DMS114 treated with DMSO at 0.1 percent for 48 hours (cell line): ENCODE measurements around the gene GLI2.

Experiments used
- DNase-seq: peaks from one replicate; lab custom pipeline; 2025; ENCODE audit not compliant: unreplicated experiment; lab: John Stamatoyannopoulos, UW

The GLI2 gene

DNA sequence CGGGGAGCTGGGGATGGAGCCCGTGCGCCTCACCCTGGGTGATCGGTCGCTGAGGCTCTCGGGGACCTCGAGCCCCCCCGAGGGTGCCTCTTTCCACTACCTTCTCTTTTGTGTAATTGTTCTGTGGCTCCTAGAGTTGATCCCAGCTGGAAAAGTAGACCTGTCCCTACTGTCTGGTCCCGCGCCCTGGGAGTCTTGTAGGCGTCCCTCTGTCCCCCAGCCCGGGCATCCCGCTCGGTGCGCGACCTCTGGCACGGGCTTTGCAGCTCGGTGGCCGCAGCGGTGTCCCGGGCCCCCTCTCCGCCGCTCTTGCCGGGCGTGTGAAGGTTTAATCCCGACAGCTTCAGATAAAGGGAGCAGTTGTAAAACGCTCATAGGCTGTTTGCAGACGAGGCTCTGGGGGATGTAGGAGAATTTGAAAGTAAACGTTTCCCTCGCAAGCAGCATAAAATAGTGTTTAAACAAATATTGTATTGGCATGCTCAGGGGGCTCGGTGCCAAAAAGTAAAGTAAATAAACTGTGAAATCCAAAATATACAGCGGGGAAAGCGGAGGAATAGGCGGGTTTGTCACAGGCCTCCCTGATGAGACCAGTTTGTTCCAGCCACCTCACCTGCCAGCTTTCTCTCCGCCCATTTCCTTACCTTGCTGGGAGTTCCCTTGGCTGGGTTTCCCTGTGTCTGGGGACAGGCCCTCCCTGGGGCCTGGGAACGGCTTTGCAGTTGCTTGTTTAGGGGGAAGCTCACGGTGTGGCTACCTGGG is 1.9 kb downstream of the GLI2 start:
- no peak for DNase-seq

DNA sequence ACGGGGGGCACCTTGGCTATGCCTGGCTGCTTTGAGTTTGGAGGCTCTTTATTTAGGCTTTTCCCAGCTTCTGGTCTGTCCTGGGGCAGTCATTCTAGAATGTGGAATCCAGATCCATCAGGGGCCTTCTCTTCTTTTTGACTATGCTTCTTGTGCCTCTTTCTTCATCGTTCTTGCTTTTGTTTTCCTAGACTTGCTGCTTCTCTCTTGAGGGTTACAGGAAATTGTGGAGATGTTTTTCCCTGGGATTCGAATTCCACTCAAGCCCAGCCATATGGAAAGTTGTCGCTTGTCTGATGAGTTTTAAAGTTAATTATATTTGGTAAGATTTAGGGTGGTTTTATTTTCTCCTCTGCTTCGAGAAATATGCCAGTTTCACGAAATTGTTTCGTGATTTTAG is 2.4 kb downstream of the GLI2 start:
- no peak for DNase-seq

DNA sequence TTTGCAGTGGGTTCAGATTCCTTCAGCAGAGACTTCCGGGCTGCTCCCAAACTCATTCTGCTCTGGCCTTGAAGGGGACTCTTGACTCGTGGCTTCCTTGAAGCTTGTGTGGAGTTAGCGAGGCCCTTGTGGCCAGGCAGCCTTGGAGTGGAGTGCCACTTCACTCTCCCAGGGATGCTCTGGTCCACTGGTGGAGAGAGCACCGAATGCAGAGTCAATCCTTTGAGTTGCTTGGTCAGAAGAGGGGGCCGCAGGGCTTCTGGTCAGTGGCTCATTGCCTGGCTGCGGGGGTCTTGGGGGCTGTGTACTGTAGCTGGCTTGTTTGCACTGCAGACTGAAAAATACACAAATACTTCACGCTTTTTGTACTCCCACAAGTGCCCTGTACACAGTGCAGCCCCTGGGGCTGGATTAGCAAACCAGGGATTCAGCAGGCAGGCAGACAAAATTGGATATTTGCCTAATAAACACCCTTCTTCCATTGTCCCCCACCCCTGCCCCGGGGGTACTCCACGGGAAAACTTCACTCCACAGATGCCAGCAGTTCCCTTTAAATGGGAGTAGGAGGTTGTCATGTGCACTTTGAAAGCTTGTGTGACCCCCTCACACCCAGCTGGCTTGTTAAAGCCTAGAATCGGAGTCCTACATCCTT is 3.2 kb downstream of the GLI2 start:
- DNase-seq = no peak

DNA sequence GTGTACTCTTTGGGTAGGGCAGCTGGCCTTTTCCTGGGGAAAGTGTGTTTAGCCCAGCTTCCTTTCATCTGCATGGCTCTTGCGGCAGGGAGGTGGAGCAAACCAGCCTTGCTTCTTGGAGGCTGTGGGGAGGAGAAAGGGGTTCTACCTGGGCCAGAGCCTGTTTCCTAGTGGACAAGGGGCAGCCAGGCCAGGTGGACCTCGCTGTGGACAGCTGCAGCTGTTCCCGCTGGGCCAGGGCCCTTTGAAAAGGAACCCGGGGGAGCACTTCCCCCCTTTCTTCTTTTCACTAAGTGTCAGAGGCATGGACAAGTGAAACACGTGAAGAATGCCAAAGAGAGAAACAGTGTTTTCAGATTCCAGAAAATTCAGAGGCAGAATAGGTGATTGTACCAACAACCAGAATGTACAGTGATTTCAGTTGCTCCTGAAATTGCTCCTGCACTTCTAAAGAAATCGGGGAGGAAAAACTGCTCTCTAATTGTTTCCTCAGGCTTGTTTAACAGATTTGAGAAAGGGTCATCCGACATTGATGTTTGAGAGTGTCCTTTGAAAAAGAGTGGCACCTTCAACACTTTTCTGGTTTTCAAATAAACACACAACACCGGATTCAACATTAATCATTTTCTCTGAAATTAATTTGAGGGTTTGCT is 3.9 kb downstream of the GLI2 start:
- no peak for DNase-seq

DNA sequence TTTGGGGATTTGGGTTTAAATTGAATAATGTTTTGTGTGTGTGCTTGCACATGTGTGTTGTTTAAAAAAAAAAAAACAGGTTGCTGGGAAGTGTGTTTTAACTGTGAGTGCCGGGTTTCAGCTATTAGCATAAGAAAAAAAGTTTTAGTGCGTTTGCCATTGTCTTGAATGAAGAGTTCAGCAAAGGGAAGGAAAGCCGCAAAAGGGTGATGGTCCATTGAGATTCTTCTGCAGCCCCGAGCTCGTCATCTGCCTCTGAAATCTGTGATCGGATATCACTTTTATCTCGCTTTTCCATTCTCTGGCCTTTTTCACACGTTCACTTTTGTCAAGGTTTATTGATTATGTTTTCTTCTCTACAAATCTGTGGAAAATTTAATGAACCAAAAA is 4.7 kb downstream of the GLI2 start:
- DNase-seq = no peak

DNA sequence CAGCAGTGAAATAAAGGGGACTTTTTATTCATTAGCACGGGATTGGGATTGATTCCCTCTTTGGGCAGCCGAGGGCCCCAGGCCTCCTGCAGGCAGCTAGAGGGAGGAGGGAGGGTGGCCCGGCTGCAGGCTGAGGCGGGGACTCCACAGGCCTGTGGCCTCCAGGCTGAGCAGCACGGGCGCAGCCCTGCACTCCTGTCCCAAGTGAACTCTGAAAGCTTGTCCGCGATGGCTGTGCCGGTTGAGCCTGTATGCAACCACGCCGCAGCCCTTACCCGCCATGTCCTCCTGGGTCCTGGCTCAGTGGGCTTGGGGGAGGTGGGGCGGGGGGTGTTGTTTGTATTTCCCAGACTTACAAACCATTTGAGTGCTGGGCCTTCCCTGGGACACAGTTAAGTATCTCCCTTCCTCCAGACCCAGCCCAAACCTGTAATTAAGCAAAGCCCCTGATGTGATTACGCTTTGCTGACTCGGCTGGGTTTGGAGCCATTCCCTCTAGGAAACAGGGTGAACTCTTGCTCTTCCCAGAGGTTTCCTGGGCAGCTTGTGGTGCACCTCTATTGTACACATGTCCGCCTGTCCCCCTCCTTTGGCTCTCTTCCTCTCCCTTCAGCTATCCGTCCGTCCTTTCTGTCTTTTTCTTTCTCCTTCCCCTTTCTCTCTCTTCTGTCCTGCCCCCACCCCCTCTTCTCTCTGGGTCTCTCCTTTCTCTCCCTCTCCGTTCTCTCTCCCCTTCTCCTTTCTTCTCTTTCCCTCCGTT is 5.3 kb downstream of the GLI2 start:
- DNase-seq = no peak

DNA sequence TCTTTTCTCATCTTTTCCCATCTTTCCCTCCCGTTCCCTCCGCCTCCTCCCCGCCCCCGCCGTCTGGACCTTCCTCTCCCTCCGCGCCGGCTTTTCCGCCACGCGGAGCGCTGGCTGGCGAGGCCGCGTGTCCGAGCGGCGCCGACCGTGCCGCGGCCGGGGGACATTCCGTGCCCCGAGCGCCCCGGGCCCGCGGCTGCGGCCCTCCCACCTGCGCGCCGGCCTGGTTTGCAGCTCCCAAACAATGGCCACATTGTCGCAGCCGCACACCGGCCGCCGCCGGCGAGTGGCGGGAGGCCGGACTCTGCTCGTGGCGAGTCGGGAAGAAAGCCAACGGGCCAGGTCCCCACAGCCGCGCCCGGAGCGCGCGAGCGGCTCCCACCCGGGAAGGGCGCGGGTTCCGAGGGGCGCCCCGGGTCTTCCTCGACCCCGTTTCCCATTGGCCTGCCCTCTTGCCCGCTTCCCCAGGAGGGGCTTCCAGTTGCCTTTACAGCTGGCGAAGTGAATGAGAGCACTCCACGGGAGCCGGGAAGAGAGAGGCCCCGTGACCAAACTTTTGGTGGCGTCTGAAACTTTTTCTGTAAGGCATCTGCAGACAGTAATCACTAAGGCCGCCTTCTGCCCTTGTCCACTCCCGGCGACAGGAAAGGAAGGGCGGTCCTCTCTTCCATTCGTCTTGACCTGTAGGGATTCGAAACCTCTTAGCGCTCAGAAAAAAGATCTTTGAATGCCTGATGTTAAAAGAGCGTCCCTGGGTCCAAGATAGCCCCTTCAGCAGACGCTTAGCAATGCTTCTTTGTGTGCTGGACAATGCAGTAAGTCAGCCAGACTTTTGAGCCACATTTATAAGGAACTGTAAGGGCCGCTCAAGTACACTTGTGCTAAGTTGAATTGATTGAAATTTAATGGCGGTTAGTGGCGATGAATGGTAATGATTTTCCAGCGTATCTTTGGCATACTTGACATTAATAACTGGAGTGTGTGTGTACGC is 6.2 kb downstream of the GLI2 start:
- no peak for DNase-seq

DNA sequence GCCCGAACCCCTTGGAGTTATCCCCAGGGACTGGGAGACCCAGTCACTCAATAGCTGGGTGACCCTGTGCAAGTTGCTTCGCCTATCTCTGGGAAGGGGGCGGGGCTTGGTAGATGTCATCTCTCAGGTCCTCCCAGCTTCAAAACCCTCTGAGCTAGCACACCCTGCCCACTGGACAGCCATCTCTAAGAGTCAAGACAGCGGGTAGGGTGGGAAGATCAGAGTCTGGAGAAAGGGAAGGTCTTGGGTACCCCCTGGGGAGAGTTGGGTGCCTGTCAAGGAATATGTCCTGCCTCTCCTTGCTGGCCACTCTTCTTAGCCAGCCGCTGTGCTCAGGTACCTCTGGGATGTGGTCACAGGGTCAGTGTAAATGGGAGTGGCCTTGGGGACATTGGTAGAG is 8.0 kb downstream of the GLI2 start:
- DNase-seq = no peak

DNA sequence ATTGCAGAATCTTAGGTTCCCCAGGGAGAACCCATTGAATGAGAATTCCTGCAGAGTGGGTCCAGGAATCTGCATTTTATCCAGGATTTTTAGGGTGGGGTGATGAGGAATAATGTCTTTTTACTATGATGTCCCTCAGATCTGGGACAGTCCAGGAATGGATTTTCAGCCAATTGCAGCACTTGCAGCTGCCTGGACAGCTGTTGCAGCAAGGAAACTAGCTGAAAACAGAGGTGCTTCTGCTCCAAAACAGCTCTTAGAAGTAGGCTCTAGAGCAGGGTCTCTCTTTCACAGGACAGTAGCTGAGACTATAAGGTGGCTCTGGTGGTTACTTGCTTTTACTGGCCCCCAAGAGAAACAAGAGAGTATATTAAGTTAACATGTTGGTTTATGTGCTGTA is 9.1 kb downstream of the GLI2 start:
- DNase-seq = no peak

DNA sequence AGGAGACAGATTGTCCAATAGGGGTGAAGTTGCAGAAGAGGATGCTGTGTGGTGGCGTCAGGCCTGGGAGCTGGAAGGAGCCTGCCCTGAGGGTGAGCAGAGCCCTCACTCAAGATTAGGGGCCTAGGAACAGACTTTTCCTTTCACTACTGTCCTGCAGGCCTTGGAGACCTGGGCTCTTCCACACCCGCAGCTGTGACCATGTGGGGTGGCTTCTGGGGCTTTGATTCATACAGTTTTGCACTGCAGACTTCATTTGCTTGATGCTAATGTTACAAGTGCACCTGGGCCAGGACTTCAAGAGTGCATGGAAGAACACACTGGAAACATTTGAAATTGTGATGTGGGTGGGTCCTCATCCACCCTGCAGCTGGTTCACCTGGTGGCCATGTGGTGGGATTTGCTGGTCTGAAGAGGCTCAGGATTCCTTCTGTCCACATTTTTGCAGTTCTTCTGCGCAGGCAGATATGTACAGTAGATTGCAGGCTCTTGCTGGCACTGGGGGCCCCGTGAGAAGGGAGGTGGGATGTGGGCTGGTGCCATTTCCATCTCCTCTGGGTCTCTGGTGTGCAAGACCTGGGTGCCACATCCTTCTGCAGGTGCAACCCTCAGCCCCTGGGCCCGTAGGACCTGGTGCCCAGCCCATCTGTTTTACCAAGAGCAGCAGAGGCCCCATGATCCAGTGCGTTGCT is 9.9 kb downstream of the GLI2 start:
- DNase-seq = no peak

DNA sequence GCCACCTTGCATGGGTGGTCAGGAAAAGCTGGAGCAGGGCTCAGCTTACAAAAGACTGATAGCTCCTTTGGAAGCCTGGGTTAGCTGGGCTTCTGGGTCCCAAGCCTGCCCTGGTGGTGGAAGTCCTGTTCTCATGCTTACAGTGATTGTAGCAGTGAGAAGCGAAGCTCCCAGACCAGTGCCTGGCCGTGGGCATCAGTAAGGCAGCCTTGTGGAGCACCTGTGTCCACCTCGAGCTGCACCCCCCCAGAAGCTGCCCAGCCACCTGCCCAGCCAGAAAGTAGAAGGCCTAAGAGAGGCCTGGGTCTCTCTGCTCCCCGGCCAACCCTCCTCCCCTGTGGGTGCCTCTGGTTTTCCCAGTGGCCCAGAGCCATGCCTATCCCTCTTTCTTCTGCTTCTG is 10.5 kb downstream of the GLI2 start:
- no peak for DNase-seq

DNA sequence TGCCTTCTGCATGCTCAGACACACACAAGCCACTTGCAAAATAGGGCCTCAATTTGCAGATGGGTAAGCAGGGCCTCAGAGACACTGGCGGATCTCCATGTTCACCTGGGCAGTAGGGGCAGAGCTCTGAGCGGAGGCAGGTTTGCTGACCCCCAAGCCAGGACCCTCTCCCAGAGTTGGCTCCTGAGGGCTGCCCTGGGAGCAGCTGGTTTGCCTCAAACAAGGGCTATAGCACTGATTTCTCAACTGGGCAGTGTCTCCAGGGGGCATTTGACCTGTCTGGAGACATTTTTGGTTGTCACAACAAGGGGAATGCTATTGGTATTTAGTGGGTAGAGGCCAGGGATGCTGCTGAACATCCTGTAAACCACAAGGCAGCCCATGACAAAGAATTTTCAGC is 11.6 kb downstream of the GLI2 start:
- DNase-seq = no peak

DNA sequence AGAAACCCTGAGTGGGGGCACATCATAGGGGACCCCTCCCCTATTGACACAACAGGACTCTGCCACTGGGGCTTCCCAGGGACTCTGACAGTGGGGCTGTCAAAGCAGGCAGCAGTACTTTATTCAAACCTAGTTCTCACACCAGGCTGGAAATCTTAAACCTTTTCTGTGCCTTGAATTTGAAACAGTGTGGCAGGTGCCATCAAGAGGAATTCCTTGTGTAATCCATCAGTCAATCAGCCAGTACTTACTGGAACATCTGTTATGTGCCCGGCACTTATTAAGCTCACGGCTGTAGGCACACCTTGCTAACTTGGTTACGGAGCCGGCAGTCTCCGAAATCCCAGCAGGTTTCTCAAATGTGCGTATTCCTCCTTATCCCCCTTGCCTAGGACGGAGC is 12.0 kb downstream of the GLI2 start:
- DNase-seq = no peak

DNA sequence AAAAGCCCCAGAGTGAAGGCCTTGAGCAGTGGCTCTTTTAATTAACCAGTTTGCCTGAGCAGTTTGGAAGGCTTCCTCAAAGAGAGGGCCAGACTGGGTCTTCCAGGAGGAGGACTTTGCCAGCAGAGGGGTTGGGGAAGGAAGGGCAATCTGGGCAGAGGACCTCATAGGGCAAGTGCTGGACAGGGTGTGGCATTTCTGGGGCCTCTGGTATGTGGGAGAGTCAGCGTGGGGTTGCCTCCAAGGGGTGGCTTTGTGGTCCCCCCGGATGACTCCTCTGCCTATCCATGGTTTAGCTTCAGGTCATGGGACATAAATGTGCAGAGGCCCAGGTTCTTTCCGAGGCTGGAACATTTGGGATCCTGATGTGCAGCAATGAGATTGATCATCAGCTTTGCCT is 12.6 kb downstream of the GLI2 start:
- no peak for DNase-seq

DNA sequence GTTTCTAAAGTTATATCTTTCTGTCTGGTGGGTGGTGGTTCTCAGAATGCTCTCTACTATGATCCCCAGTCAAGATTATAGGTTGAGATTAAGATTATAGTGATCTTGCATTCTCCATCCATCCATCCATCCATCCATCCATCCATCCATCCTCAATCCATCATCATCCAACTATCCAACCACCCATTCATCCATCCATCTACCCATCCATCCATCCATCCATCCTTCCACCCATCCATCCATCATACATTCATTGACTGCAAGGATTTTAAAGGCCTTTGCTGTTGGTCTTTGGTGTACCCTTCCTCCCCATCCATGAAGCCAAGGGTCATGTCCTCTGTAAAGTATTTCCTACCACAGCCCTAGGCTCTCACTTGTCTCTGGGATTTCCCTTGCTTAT is 13.1 kb downstream of the GLI2 start:
- DNase-seq = no peak

DNA sequence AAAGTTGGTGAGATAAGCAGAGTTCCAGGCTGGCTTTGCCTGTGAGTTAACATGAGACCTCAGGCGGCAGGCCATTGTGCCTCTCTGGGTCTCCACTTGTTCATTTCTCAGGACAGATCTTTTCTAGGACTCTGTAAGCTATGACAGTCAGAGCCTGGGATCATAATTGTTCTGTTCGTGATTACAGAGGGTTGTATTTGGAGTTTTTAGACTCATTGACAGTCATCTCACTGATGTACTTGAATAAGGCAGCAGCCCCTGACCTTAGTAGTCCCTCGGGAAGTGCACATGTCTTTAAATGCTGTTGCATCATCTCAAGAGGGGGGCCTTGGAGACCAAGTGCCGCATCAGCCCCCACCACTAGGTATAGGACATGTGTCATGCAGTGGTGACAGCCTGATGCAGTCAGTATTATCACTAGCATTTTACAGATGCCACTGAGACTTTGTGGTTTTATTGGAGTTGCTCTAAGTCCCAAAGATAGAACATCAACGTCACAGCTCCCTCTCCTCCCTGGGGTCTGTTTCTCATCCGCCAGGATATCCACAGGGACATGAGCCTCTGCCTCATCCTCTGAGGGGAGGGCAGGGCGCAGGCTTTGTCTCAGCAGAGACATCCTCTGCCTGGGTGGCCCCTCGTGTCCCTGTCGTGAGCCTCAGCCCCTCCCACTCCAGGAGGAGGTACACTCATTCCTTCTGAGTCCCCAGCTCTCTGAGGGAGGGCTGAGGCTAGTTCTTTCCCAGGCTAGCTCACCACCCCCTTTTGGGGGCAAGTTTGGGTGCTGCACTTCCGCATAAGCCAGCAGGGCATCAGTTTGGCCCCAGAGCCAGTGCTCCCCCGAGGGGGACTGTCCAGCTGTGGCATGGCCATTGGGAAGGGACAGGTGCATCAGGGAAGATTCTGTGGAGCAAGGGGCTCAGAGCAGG is 14.1 kb downstream of the GLI2 start:
- DNase-seq = no peak

DNA sequence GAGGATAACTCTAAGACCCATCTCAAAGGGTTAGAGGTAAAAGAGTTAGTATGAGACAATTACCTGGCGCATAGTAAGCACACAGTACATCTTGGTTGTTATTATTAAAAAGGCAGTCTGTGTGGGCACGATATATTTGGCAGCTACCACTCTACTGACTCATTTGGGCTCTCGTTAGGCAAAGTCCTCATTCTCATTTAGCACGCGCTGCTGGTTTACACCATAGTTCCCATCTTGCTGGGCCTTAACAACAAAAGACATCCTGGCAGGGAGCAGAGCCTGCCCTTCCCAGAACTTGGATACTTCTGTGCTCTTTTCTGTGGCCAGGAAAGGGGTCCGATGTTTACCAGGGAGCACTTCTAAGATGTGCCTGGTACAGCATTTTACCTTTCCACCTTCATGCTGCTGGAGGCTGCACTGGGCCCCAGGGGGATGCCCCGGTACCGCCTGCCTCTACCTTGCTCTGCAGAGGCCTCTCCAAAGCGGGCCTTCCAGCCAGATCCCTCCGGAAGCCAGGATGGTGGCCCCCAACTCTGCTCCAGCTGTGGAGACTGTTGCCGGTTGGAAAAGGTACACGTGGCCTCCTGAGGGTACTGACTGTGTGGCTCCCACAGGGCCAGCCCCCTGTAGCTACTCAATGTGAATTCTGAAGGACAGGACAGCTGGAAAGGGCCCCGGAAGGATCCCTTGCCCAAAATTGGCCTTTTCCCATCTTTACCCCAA is 15.0 kb downstream of the GLI2 start:
- DNase-seq = no peak

DNA sequence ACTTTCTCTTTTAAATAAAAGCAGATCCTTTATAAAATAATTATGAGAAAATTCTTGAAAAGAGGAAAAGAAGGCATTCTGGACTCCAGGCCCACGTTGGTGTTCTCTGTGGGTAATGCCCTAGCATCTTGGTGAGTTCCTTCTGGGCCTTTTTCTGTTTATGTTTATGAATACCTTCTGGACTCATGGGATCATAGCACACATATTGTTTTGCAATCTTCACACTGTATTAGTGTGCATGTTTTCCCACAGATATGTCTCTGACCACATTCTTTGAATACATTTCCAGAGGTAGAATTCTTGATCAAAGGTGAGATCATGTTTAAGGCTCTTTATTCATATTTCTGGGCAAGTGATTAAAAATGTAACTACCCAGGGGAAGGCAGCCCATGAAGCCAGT is 15.9 kb downstream of the GLI2 start:
- DNase-seq = no peak
